ENCODE results near the gene UTS2B. TPM values are rescaled to one million over a fixed set of nuclear protein-coding genes. Genes with fewer than 3 reads are reported as not detected.

Gene UTS2B
- total and polyA plus RNA-seq, 9 of the 15 experiments (the other 6 are each of a cell fraction or from before 2014, with no cell fraction given), result 0.06 TPM; not detected in 8

GRCh38 chr3:191301782-191302411 lies 28.4 kb downstream of the UTS2B start:
- in situ Hi-C loops (cut with MboI), result no loop called here
- POLR2A ChIA-PET, result no interaction called here
- no peak overlapping the region for H3K4me2 ChIP-seq (ENCODE audit: insufficient read depth, low read length)

More at GRCh38 chr3:191301782-191302411, 28.4 kb downstream of the UTS2B start:
- Histone ChIP-seq H3K27ac (ENCODE audit: extremely low read depth, low read depth, low read length) (no peak overlapping the region), H3K4me3 (no peak overlapping the region), H3K9ac (ENCODE audit: insufficient read depth in 1 of 2, low read depth in 2 of 2, low read length in 2 of 2) (no peak overlapping the region), H3K4me1 (replicated peaks in 1 of 2; ENCODE audit: control insufficient read depth in 2 of 2, insufficient read depth in 2 of 2, low read length in 2 of 2) (no peaks in the 10 kb centered on the region), H4K20me1 (replicated peaks; ENCODE audit: control insufficient read depth, insufficient read depth, low read length) (no peaks in the 10 kb centered on the region), H2AFZ (ENCODE audit: low read depth, low read length) (no peak overlapping the region), H3K79me2 (ENCODE audit: control insufficient read depth, insufficient read depth, low read length) (no peaks in the 10 kb centered on the region), H3K36me3 (ENCODE audit: control insufficient read depth, insufficient read depth, low read length) (no peaks in the 10 kb centered on the region), H3K27me3 (ENCODE audit: control insufficient read depth in 2 of 2, insufficient read depth in 2 of 2, low read length in 2 of 2) (peaks cover 0 to 7% of the 10 kb centered on the region in 2 experiments; a peak in 2 of 5 replicates), H3K9me1 (ENCODE audit: control insufficient read depth, insufficient read depth, low read length) (no peaks in the 10 kb centered on the region), H3K9me3 (replicated peaks; ENCODE audit: control insufficient read depth, insufficient read depth, low read depth, low read length) (no peaks in the 10 kb centered on the region)
- no peak for TF ChIP-seq RBM22 (IDR thresholded peaks at IDR 0.05; ENCODE audit: low read depth, low read length, poor library complexity, severe bottlenecking)
- TF ChIP-seq NR4A1 (CRISPR knock-in tag; IDR thresholded peaks at IDR 0.05), result no peak
- TF ChIP-seq NR4A1 (tag; IDR thresholded peaks at IDR 0.05), result no peak
- TF ChIP-seq NFE2L1 (tag; IDR thresholded peaks at IDR 0.05; ENCODE audit: borderline replicate concordance, low read depth), result no peak
- no peak for TF ChIP-seq ZNF408 (CRISPR knock-in tag; IDR thresholded peaks at IDR 0.05; ENCODE audit: low read depth)
- TF ChIP-seq ZNF232 (CRISPR knock-in tag; IDR thresholded peaks at IDR 0.05), result no peak
- no peak for TF ChIP-seq MIER1 (IDR thresholded peaks at IDR 0.05; ENCODE audit: low read depth)
- no peak for TF ChIP-seq MTA3 (IDR thresholded peaks at IDR 0.05; ENCODE audit: borderline replicate concordance)
- TF ChIP-seq E2F8 (IDR thresholded peaks at IDR 0.05; ENCODE audit: low read depth, partially characterized antibody), result no peak
- WGBS (ENCODE audit: insufficient coverage, low coverage, missing lambda C conversion rate), result 3% methylated on average over 5 of the region's 5 CpGs
- intact Hi-C loops (cut with micrococcal nuclease), result no loop called here
- CTCF ChIA-PET (ENCODE audit: low intra/inter-chr PET ratio), result no interaction called here
- no peak for DNase-seq (ENCODE audit: extremely low read depth in 1 of 4, low spot score in 3 of 4)
- no peak for ATAC-seq
- no peak for FAIRE-seq
- BruUV-seq (replicated peaks), result no TSS peak

All from K562 (cell line).